HFFc6 (cell line): ENCODE data around the gene ZDBF2. TPM values are rescaled to one million over a fixed set of nuclear protein-coding genes. Genes with fewer than 3 reads are reported as not detected.

Source experiments
- DNase-seq: peaks from one replicate; pipeline ENCODE4 v3.0.0-alpha.2; 2018
- H3K27ac Mint-ChIP-seq: 2 replicates; pipeline ENCODE4 v1.8.0; 2020; ENCODE audit warnings: mild to moderate bottlenecking, mixed read lengths
- H3K27me3 Mint-ChIP-seq: 2 replicates; pipeline ENCODE4 v1.8.0; 2021; ENCODE audit warnings: mild to moderate bottlenecking, moderate library complexity, mixed read lengths; ENCODE audit not compliant: insufficient read depth
- H3K36me3 Mint-ChIP-seq: 2 replicates; pipeline ENCODE4 v1.8.0; 2021; ENCODE audit warnings: low read depth, mixed read lengths
- H3K4me1 Mint-ChIP-seq: 2 replicates; pipeline ENCODE4 v1.8.0; 2020; ENCODE audit warnings: low read depth, mixed read lengths
- H3K4me3 Mint-ChIP-seq: 2 replicates; pipeline ENCODE4 v1.8.0; 2020; ENCODE audit warnings: mild to moderate bottlenecking, moderate library complexity, mixed read lengths
- H3K9me3 Mint-ChIP-seq: 2 replicates; pipeline ENCODE4 v1.8.0; 2020; ENCODE audit warnings: mild to moderate bottlenecking, mixed read lengths
- CTCF ChIP-seq: fragments of 200-600 bp; sonication (generic); IDR thresholded peaks from 2 replicates; pipeline ENCODE4 v1.5.0; 2021; ENCODE audit warnings: antibody characterized with exemption, mild to moderate bottlenecking
- total RNA-seq, 6 experiments: library from RNA; stranded (reverse); fragmentation: NEBNext Ultra II Directional; extraction: Animal tissue kit (Norgen Biotek cat#: 25700); gene quantifications; 2 replicates in 1 of 6; 3 replicates in 5 of 6; pipeline ENCODE4 v1.2.3, GENCODE V29; 2021

Gene ZDBF2
- total RNA-seq, 6 experiments from 2014 or later, result 11.4 to 15.4 (median 12.9) TPM

GRCh38 chr2:206273905-206274304 is 558 bp upstream of the ZDBF2 start:
- no peak for TF ChIP-seq CTCF
- no peaks in the 10 kb centered on the region for H3K9me3 Mint-ChIP-seq
- peak overlapping the region; percentile 88 for H3K27ac Mint-ChIP-seq
- H3K27me3 Mint-ChIP-seq, result peaks cover 17% of the 10 kb centered on the region
- H3K4me3 Mint-ChIP-seq, result peak overlapping the region; percentile 86
- H3K36me3 Mint-ChIP-seq, result no peaks in the 10 kb centered on the region
- no peak for DNase-seq
- H3K4me1 Mint-ChIP-seq, result peaks cover 22% of the 10 kb centered on the region

- TF ChIP-seq CTCF, result no peak
- Mint-ChIP-seq H3K4me1 (peaks cover 22% of the 10 kb centered on the region), H3K4me3 (peak overlapping the region; percentile 90), H3K36me3 (no peaks in the 10 kb centered on the region), H3K9me3 (no peaks in the 10 kb centered on the region), H3K27ac (peak overlapping the region; percentile 85), H3K27me3 (peaks cover 14% of the 10 kb centered on the region)
- DNase-seq, result peak; percentile 34
These were observed 1.0 kb downstream of the ZDBF2 start for GRCh38 chr2:206275312-206276055.

GRCh38 chr2:206276169-206276942 is 1.9 kb downstream of the ZDBF2 start:
- H3K4me3 Mint-ChIP-seq, result peak overlapping the region; percentile 90
- no peaks in the 10 kb centered on the region for H3K36me3 Mint-ChIP-seq
- no peak overlapping the region for H3K27ac Mint-ChIP-seq
- no peak for DNase-seq
- H3K9me3 Mint-ChIP-seq, result no peaks in the 10 kb centered on the region
- TF ChIP-seq CTCF, result no peak
- peaks cover 22% of the 10 kb centered on the region for H3K4me1 Mint-ChIP-seq
- peaks cover 11% of the 10 kb centered on the region for H3K27me3 Mint-ChIP-seq

GRCh38 chr2:206277503-206277902 is 3.0 kb downstream of the ZDBF2 start:
- H3K4me3 Mint-ChIP-seq, result no peak overlapping the region
- no peaks in the 10 kb centered on the region for H3K9me3 Mint-ChIP-seq

GRCh38 chr2:206282746-206283145 is 8.3 kb downstream of the ZDBF2 start:
- H3K36me3 Mint-ChIP-seq, result peaks cover 29% of the 10 kb centered on the region
- H3K4me1 Mint-ChIP-seq, result peaks cover 7% of the 10 kb centered on the region
- no peak for DNase-seq
- H3K4me3 Mint-ChIP-seq, result no peak overlapping the region
- peaks cover 11% of the 10 kb centered on the region for H3K9me3 Mint-ChIP-seq
- H3K27me3 Mint-ChIP-seq, result no peaks in the 10 kb centered on the region; the same call in 1 of the 2 replicates
- H3K27ac Mint-ChIP-seq, result no peak overlapping the region
- TF ChIP-seq CTCF, result no peak

More at GRCh38 chr2:206277503-206277902, 3.0 kb downstream of the ZDBF2 start:
- H3K36me3 Mint-ChIP-seq, result peaks cover 5% of the 10 kb centered on the region; the same call in 1 of the 2 replicates
- H3K27ac Mint-ChIP-seq, result no peak overlapping the region
- peaks cover 22% of the 10 kb centered on the region for H3K4me1 Mint-ChIP-seq
- peaks cover 3% of the 10 kb centered on the region for H3K27me3 Mint-ChIP-seq
- no peak for TF ChIP-seq CTCF
- no peak for DNase-seq
